A673 (cell line): ENCODE results near the gene GLOD5. TPM values are rescaled to one million over a fixed set of nuclear protein-coding genes. Genes with fewer than 3 reads are reported as not detected.

ENCODE experiments used
- BruUV-seq: library from RNA; stranded (reverse); fragments of 400-500 nt; replicated peaks from 2 replicates; lab custom pipeline; 2021; lab: Mats Ljungman, UMichigan
- CTCF ChIA-PET: fragments of 300-600 bp; sonication (Branson Sonifier 250); formaldehyde crosslinking; loops from one replicate; lab custom pipeline; 2022; ENCODE audit warnings: antibody characterized with exemption; lab: Charles Lee
- POLR2A ChIA-PET: fragments of 300-600 bp; sonication (Branson Sonifier 250); formaldehyde crosslinking; loops from one replicate; lab custom pipeline; 2022; ENCODE audit warnings: antibody characterized with exemption; ENCODE audit not compliant: low non-redundant PET; lab: Charles Lee
- DNase-seq: peaks from one replicate; pipeline ENCODE4 v3.0.0-alpha.2; 2015; ENCODE audit warnings: low spot score
- H3K27ac ChIP-seq: fragments of 200-600 bp; sonication (generic); 2 replicates; pipeline ENCODE4 v1.5.1; 2016; ENCODE audit warnings: mixed run types, low read depth, mild to moderate bottlenecking, mixed read lengths, antibody characterized with exemption, low read length; ENCODE audit not compliant: poor library complexity, severe bottlenecking
- H3K27me3 ChIP-seq: fragments of 200-600 bp; sonication (generic); replicated peaks from 2 replicates; pipeline ENCODE4 v1.6.1; 2017; ENCODE audit warnings: mixed run types, low read depth, mild to moderate bottlenecking, mixed read lengths, antibody characterized with exemption, low read length; ENCODE audit not compliant: insufficient read depth, poor library complexity
- H3K36me3 ChIP-seq: fragments of 200-600 bp; sonication (generic); 2 replicates; pipeline ENCODE4 v1.6.1; 2016; ENCODE audit warnings: mixed run types, mild to moderate bottlenecking, mixed read lengths, antibody characterized with exemption, low read length; ENCODE audit not compliant: insufficient read depth, poor library complexity, severe bottlenecking
- H3K4me1 ChIP-seq: fragments of 200-600 bp; sonication (generic); 2 replicates; pipeline ENCODE4 v1.6.1; 2017; ENCODE audit warnings: mixed run types, mild to moderate bottlenecking, mixed read lengths, antibody characterized with exemption, low read length; ENCODE audit not compliant: insufficient read depth, poor library complexity, severe bottlenecking
- H3K4me3 ChIP-seq: fragments of 200-600 bp; sonication (generic); 2 replicates; pipeline ENCODE4 v1.5.1; 2016; ENCODE audit warnings: low read depth, mixed run types, mild to moderate bottlenecking, mixed read lengths, low read length; ENCODE audit not compliant: poor library complexity, severe bottlenecking
- H3K9me3 ChIP-seq: fragments of 200-600 bp; sonication (generic); 2 replicates; pipeline ENCODE4 v1.6.1; 2016; ENCODE audit warnings: mixed run types, low read depth, mild to moderate bottlenecking, mixed read lengths, antibody characterized with exemption, low read length; ENCODE audit not compliant: poor library complexity, severe bottlenecking
- CTCF ChIP-seq: fragments of 300-800, 200-600 bp; sonication (generic); conservative IDR thresholded peaks from 2 replicates; pipeline ENCODE4 v1.5.1; 2017; ENCODE audit warnings: low read depth, mild to moderate bottlenecking, antibody characterized with exemption, low read length, moderate library complexity, mixed read lengths
- EZH2 ChIP-seq: fragments of 200-600 bp; sonication (generic); IDR thresholded peaks from 2 replicates; pipeline ENCODE4 v1.6.1; 2017; ENCODE audit warnings: borderline replicate concordance, low read depth, mild to moderate bottlenecking, mixed read lengths, antibody characterized with exemption, low read length; ENCODE audit not compliant: poor library complexity, severe bottlenecking
- intact Hi-C: fragments of 100-400 bp; cut with micrococcal nuclease; formaldehyde crosslinking; loops from one replicate; pipeline ENCODE4 v1.10.0; 2022; ENCODE audit not compliant: unreplicated experiment
- total RNA-seq: library from RNA; stranded (reverse); gene quantifications from 2 replicates; pipeline ENCODE4 v1.2.3, GENCODE V29; 2021

The GLOD5 gene
- total RNA-seq, 1 experiment from 2014 or later = not detected

- BruUV-seq = no TSS peak
- Histone ChIP-seq H3K27ac (no peak overlapping the region), H3K27me3 (no peaks in the 10 kb centered on the region), H3K36me3 (no peaks in the 10 kb centered on the region), H3K9me3 (no peaks in the 10 kb centered on the region), H3K4me3 (no peak overlapping the region), H3K4me1 (no peaks in the 10 kb centered on the region)
- ChIA-PET CTCF (interaction anchor here (0.5 kb wide), 1 partner anchor 1632 kb away, joined by 7 read pairs; no protein-coding TSS in a partner anchor), POLR2A (no interaction called here)
- intact Hi-C loops = no loop called here
- TF ChIP-seq CTCF (no peak), EZH2 (no peak)
- DNase-seq = no peak
These were observed 25.4 kb downstream of the GLOD5 start for GRCh38 chrX:48786825-48787504.

- TF ChIP-seq CTCF = no peak
- no peak for TF ChIP-seq EZH2
- ChIA-PET CTCF (no interaction called here), POLR2A (no interaction called here)
- no peaks in the 10 kb centered on the region for H3K27me3 ChIP-seq
- no peak overlapping the region for H3K27ac ChIP-seq
- DNase-seq = no peak
- intact Hi-C loops = no loop called here
- no peak overlapping the region for H3K4me3 ChIP-seq
- BruUV-seq = no TSS peak
- no peaks in the 10 kb centered on the region for H3K36me3 ChIP-seq
- H3K9me3 ChIP-seq = no peaks in the 10 kb centered on the region
- H3K4me1 ChIP-seq = no peaks in the 10 kb centered on the region
These were observed 26.2 kb downstream of the GLOD5 start for GRCh38 chrX:48787505-48788443.

DNA sequence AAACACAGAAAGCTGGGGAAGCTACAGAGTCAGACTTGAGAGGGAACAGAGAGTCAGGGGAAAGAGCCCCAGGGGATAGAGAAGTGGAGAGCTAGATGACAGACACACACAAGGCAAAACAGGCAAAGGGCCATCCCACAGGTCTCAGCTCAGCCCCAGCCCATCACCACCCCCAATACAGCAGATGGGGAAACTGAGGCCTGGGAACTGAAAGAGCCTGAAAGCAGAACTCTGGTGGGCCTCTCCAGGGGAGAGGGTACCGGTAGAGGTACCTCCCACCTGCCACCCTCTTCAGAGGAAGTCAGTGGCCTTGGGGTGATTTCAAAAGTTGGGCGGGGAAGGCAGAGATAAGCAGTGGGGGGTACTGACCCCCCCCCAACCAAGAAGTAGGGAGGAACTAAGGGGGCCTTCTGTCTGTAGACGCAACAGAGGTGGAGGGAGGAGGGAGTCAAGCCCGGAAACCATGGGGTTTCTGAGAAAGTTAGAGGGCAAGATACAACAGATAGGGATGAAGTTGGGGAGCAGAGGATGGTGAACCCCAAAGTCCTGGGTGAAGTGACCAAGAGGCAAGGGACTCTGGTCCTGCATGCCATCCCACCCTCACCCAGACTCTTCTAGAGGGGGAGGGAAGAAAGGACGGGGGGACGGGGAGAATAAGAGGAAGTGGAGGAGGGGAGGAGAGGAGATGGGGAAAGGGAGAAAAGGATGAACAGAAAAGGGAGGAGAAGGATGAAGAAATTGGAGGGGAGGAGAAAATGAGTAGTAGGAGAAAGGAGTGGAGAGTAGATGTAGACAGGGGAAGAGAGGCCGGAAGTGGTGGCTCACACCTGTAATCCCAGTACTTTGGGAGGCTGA, 28.0 kb downstream of the GLOD5 start:
- POLR2A ChIA-PET = no interaction called here
- DNase-seq = no peak
- intact Hi-C loops = no loop called here
- TF ChIP-seq EZH2 (no peak), CTCF (no peak)
- no peaks in the 10 kb centered on the region for H3K27me3 ChIP-seq
- BruUV-seq = no TSS peak
- CTCF ChIA-PET = interaction anchor here (0.6 kb wide), 1 partner anchor 155 kb away, joined by 3 read pairs; no protein-coding TSS in a partner anchor
- H3K9me3 ChIP-seq = no peaks in the 10 kb centered on the region
- no peaks in the 10 kb centered on the region for H3K36me3 ChIP-seq
- H3K4me3 ChIP-seq = no peak overlapping the region
- no peak overlapping the region for H3K27ac ChIP-seq
- no peaks in the 10 kb centered on the region for H3K4me1 ChIP-seq
